OCI-LY1 (cell line): ENCODE measurements around the gene CBFA2T2.

Experiments
- EZH2 ChIP-seq: fragments of 200-600 bp; sonication (generic), shearing (Covaris generic); IDR thresholded peaks from 2 replicates; pipeline ENCODE4 v1.8.0; 2017; ENCODE audit warnings: borderline replicate concordance, mixed run types, mild to moderate bottlenecking, antibody characterized with exemption, low read length, moderate library complexity, mixed read lengths
- TF ChIP-seq, protein P1 (sequence below): fragments of 200-600 bp; sonication (generic), shearing (Covaris generic); IDR thresholded peaks from 2 replicates; pipeline ENCODE4 v1.5.1; 2017; ENCODE audit warnings: mild to moderate bottlenecking, antibody characterized with exemption, low read length, moderate library complexity, mixed read lengths

DNA sequence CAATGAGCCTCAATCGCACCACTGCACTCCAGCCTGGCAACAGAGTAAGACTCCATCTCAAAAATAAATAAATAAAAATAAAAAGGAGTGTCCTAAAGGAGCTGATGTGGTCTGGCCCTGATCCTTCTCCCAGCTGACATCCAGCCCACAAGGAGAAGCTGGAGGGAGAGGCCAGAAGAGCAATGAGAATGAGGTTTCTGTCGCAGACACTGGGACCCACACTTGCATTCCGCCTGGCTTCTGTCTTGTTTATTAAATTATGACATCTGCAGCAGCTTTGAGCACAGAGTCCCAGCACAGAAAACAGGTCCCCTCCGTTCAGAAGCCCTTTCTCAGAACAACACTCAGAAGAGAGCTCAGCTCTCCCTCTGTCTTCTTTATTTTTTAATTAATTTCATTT lies 206.6 kb downstream of the CBFA2T2 start:
- TF ChIP-seq, protein P1, sequence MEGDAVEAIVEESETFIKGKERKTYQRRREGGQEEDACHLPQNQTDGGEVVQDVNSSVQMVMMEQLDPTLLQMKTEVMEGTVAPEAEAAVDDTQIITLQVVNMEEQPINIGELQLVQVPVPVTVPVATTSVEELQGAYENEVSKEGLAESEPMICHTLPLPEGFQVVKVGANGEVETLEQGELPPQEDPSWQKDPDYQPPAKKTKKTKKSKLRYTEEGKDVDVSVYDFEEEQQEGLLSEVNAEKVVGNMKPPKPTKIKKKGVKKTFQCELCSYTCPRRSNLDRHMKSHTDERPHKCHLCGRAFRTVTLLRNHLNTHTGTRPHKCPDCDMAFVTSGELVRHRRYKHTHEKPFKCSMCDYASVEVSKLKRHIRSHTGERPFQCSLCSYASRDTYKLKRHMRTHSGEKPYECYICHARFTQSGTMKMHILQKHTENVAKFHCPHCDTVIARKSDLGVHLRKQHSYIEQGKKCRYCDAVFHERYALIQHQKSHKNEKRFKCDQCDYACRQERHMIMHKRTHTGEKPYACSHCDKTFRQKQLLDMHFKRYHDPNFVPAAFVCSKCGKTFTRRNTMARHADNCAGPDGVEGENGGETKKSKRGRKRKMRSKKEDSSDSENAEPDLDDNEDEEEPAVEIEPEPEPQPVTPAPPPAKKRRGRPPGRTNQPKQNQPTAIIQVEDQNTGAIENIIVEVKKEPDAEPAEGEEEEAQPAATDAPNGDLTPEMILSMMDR: no peak
- TF ChIP-seq EZH2: no peak
